Measurements from ENCODE around the gene NOTCH4. TPM values are rescaled to one million over a fixed set of nuclear protein-coding genes. Genes with fewer than 3 reads are reported as not detected.
A peak's percentile ranks its signal among the peaks of the same experiment; 100 is the strongest.
"Not testable (repeated sequence)": the region's sequence is repeated elsewhere in the genome, so short reads cannot be mapped to it uniquely, and the experiment has no call there.

The NOTCH4 gene
- total and polyA plus RNA-seq, 2 donors (not counting 1 experiment from before 2014, with no cell fraction given) = 0.42 to 0.99 TPM

- Histone ChIP-seq H3K27me3 (ENCODE audit: control insufficient read depth, insufficient read depth, low read length) (no peaks in the 10 kb centered on the region), H3K4me2 (ENCODE audit: extremely low read depth, insufficient read depth, low read length) (peak overlapping the region; percentile 93), H3K36me3 (ENCODE audit: control insufficient read depth, insufficient read depth, low read length) (peaks cover 8% of the 10 kb centered on the region), H3K9ac (ENCODE audit: insufficient read depth, low read length) (peak overlapping the region; percentile 69), H3K27ac (ENCODE audit: insufficient read depth, low read length) (peak overlapping the region; percentile 69), H3K9me3 (ENCODE audit: control insufficient read depth, insufficient read depth, low read depth, low read length) (no peaks in the 10 kb centered on the region), H3K4me1 (ENCODE audit: control insufficient read depth, extremely low read depth, insufficient read depth, low read length) (peaks cover 11% of the 10 kb centered on the region), H3K4me3 (replicated peaks in 1 of 4; ENCODE audit: control extremely low read depth in 1 of 4, insufficient read depth in 1 of 4, low read depth in 3 of 4, low read length in 4 of 4) (peak overlapping the region; percentile 34 to 83 (median 72)), H4K20me1 (ENCODE audit: control insufficient read depth, extremely low read depth, insufficient read depth, low read length) (no peaks in the 10 kb centered on the region), H3K79me2 (ENCODE audit: control insufficient read depth, insufficient read depth, low read length) (peaks cover 20% of the 10 kb centered on the region), H2AFZ (ENCODE audit: low read length) (no peak overlapping the region)
- no peak for TF ChIP-seq CTCF (conservative IDR thresholded peaks at IDR 0.05 in 1 of 2, IDR thresholded peaks at IDR 0.05 in 1 of 2; ENCODE audit: low read depth in 1 of 2, low read length in 2 of 2)
- DNase-seq (ENCODE audit: low read depth in 2 of 2) = peak; percentile 22 to 26
Measured at GRCh38 chr6:32188381-32189068, 35.3 kb downstream of the NOTCH4 start.

GRCh38 chr6:32187725-32188380, 36.0 kb downstream of the NOTCH4 start:
- H3K9ac ChIP-seq (ENCODE audit: insufficient read depth, low read length); H3K36me3 ChIP-seq (ENCODE audit: control insufficient read depth, insufficient read depth, low read length); H4K20me1 ChIP-seq (ENCODE audit: control insufficient read depth, extremely low read depth, insufficient read depth, low read length); DNase-seq (ENCODE audit: low read depth in 2 of 2); H3K27ac ChIP-seq (ENCODE audit: insufficient read depth, low read length); H3K27me3 ChIP-seq (ENCODE audit: control insufficient read depth, insufficient read depth, low read length); H3K9me3 ChIP-seq (ENCODE audit: control insufficient read depth, insufficient read depth, low read depth, low read length); H2AFZ ChIP-seq (ENCODE audit: low read length): not testable (repeated sequence)
- H3K4me1 ChIP-seq (ENCODE audit: control insufficient read depth, extremely low read depth, insufficient read depth, low read length) = peaks cover 11% of the 10 kb centered on the region
- peak overlapping the region; percentile 34 to 83 (median 72) for H3K4me3 ChIP-seq (replicated peaks in 1 of 4; ENCODE audit: control extremely low read depth in 1 of 4, insufficient read depth in 1 of 4, low read depth in 3 of 4, low read length in 4 of 4)
- H3K4me2 ChIP-seq (ENCODE audit: extremely low read depth, insufficient read depth, low read length) = peak overlapping the region; percentile 93
- peaks cover 20% of the 10 kb centered on the region for H3K79me2 ChIP-seq (ENCODE audit: control insufficient read depth, insufficient read depth, low read length)

- Histone ChIP-seq H3K79me2 (ENCODE audit: control insufficient read depth, insufficient read depth, low read length) (peaks cover 20% of the 10 kb centered on the region), H3K9me3 (ENCODE audit: control insufficient read depth, insufficient read depth, low read depth, low read length) (no peaks in the 10 kb centered on the region), H3K9ac (ENCODE audit: insufficient read depth, low read length) (no peak overlapping the region), H3K27me3 (ENCODE audit: control insufficient read depth, insufficient read depth, low read length) (no peaks in the 10 kb centered on the region), H2AFZ (ENCODE audit: low read length) (no peak overlapping the region), H3K27ac (ENCODE audit: insufficient read depth, low read length) (no peak overlapping the region), H3K4me2 (ENCODE audit: extremely low read depth, insufficient read depth, low read length) (no peak overlapping the region), H3K4me3 (replicated peaks in 1 of 4; ENCODE audit: control extremely low read depth in 1 of 4, insufficient read depth in 1 of 4, low read depth in 3 of 4, low read length in 4 of 4) (no peak overlapping the region), H4K20me1 (ENCODE audit: control insufficient read depth, extremely low read depth, insufficient read depth, low read length) (no peaks in the 10 kb centered on the region), H3K4me1 (ENCODE audit: control insufficient read depth, extremely low read depth, insufficient read depth, low read length) (peaks cover 6% of the 10 kb centered on the region), H3K36me3 (ENCODE audit: control insufficient read depth, insufficient read depth, low read length) (peaks cover 12% of the 10 kb centered on the region)
- DNase-seq (ENCODE audit: low read depth in 2 of 2) = no peak
- TF ChIP-seq CTCF (conservative IDR thresholded peaks at IDR 0.05 in 1 of 2, IDR thresholded peaks at IDR 0.05 in 1 of 2; ENCODE audit: low read depth in 1 of 2, low read length in 2 of 2) = no peak
- no peak for TF ChIP-seq EZH2 (IDR thresholded peaks at IDR 0.05; ENCODE audit: low read length, missing control alignments)
Measured at GRCh38 chr6:32187009-32187709, 36.7 kb downstream of the NOTCH4 start.

GRCh38 chr6:32186151-32186840, 37.6 kb downstream of the NOTCH4 start:
- H3K9me3 ChIP-seq (ENCODE audit: control insufficient read depth, insufficient read depth, low read depth, low read length); H4K20me1 ChIP-seq (ENCODE audit: control insufficient read depth, extremely low read depth, insufficient read depth, low read length); H3K4me3 ChIP-seq (replicated peaks in 1 of 4; ENCODE audit: control extremely low read depth in 1 of 4, insufficient read depth in 1 of 4, low read depth in 3 of 4, low read length in 4 of 4); H3K27me3 ChIP-seq (ENCODE audit: control insufficient read depth, insufficient read depth, low read length); H3K9ac ChIP-seq (ENCODE audit: insufficient read depth, low read length); H3K4me2 ChIP-seq (ENCODE audit: extremely low read depth, insufficient read depth, low read length); DNase-seq (ENCODE audit: low read depth in 2 of 2); H2AFZ ChIP-seq (ENCODE audit: low read length); H3K4me1 ChIP-seq (ENCODE audit: control insufficient read depth, extremely low read depth, insufficient read depth, low read length): not testable (repeated sequence)
- Histone ChIP-seq H3K36me3 (ENCODE audit: control insufficient read depth, insufficient read depth, low read length) (peaks cover 12% of the 10 kb centered on the region), H3K79me2 (ENCODE audit: control insufficient read depth, insufficient read depth, low read length) (peaks cover 20% of the 10 kb centered on the region), H3K27ac (ENCODE audit: insufficient read depth, low read length) (peak overlapping the region; percentile 57)

- not testable (repeated sequence) for H3K9ac ChIP-seq (ENCODE audit: insufficient read depth, low read length)
Measured at GRCh38 chr6:32185681-32186131, 38.2 kb downstream of the NOTCH4 start.

More at GRCh38 chr6:32185681-32186131, 38.2 kb downstream of the NOTCH4 start:
- H3K4me3 ChIP-seq (replicated peaks in 1 of 4; ENCODE audit: control extremely low read depth in 1 of 4, insufficient read depth in 1 of 4, low read depth in 3 of 4, low read length in 4 of 4); H4K20me1 ChIP-seq (ENCODE audit: control insufficient read depth, extremely low read depth, insufficient read depth, low read length); H3K4me2 ChIP-seq (ENCODE audit: extremely low read depth, insufficient read depth, low read length); H3K27me3 ChIP-seq (ENCODE audit: control insufficient read depth, insufficient read depth, low read length); H3K9me3 ChIP-seq (ENCODE audit: control insufficient read depth, insufficient read depth, low read depth, low read length); H3K4me1 ChIP-seq (ENCODE audit: control insufficient read depth, extremely low read depth, insufficient read depth, low read length); H2AFZ ChIP-seq (ENCODE audit: low read length): not testable (repeated sequence)
- Histone ChIP-seq H3K79me2 (ENCODE audit: control insufficient read depth, insufficient read depth, low read length) (peaks cover 20% of the 10 kb centered on the region), H3K27ac (ENCODE audit: insufficient read depth, low read length) (peak overlapping the region; percentile 57), H3K36me3 (ENCODE audit: control insufficient read depth, insufficient read depth, low read length) (peaks cover 15% of the 10 kb centered on the region)
- peak; percentile 88 to 90 for DNase-seq (ENCODE audit: low read depth in 2 of 2)
